ENCODE measurements around the gene ZDHHC9.

ZDHHC9 gene

GRCh38 chrX:129825746-129826505 is 17.8 kb downstream of the ZDHHC9 start:
- no peak for DNase-seq (ENCODE audit: low read depth, low spot score)
- H3K4me3 ChIP-seq (ENCODE audit: low read length) = no peak overlapping the region

DNA sequence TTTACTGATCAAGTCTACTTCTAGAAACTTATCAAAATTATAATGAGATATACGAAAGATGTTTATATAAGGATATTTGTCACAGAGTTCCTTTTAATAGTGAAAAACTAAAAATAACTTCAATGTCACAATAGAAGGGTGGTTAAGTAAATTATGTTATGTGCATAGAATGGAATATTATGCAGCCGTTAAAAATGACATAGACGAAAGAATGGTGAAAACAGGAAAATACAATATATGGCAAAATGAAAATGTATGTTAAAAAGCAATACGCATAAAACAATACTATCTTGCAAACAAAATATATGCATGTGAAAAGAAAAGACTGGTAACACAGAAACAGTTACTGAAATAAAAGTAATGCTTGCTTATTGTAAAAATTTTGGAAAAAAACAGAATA is 19.1 kb downstream of the ZDHHC9 start:
- H3K4me3 ChIP-seq (ENCODE audit: low read length) = no peak overlapping the region
- DNase-seq (ENCODE audit: low read depth, low spot score) = no peak

- no peak overlapping the region for H3K4me3 ChIP-seq (ENCODE audit: low read length)
These were observed 20.2 kb downstream of the ZDHHC9 start for GRCh38 chrX:129823522-129823921.

DNA sequence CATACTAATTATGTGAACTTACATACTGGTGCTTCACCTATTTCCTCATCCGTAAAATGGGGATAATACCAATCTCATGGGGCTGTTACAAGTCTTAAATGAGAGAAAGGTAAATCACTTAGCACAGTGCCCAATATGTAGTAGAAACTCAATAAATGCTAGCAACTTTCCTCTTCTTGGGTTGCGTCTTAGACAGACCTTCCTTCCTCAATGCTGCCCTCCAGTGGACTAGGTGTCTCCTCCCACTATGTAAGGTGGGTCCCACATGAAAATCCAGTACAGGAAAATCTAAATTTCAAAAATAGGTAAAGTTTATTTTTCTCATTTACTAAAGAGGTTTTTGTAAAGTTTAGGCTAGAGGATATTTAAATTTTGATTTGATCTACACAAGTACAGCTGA is 20.6 kb downstream of the ZDHHC9 start:
- no peak overlapping the region for H3K4me3 ChIP-seq (ENCODE audit: low read length)
- peak; percentile 61 for DNase-seq (ENCODE audit: low read depth, low spot score)

More at GRCh38 chrX:129823522-129823921, 20.2 kb downstream of the ZDHHC9 start:
- DNase-seq (ENCODE audit: low read depth, low spot score) = no peak

GRCh38 chrX:129818123-129818522 is 25.6 kb downstream of the ZDHHC9 start:
- H3K4me3 ChIP-seq (ENCODE audit: low read length) = no peak overlapping the region
- no peak for DNase-seq (ENCODE audit: low read depth, low spot score)

- H3K4me3 ChIP-seq (ENCODE audit: low read length) = no peak overlapping the region
- DNase-seq (ENCODE audit: low read depth, low spot score) = no peak
These were observed 29.9 kb downstream of the ZDHHC9 start for GRCh38 chrX:129813662-129814368.

DNA sequence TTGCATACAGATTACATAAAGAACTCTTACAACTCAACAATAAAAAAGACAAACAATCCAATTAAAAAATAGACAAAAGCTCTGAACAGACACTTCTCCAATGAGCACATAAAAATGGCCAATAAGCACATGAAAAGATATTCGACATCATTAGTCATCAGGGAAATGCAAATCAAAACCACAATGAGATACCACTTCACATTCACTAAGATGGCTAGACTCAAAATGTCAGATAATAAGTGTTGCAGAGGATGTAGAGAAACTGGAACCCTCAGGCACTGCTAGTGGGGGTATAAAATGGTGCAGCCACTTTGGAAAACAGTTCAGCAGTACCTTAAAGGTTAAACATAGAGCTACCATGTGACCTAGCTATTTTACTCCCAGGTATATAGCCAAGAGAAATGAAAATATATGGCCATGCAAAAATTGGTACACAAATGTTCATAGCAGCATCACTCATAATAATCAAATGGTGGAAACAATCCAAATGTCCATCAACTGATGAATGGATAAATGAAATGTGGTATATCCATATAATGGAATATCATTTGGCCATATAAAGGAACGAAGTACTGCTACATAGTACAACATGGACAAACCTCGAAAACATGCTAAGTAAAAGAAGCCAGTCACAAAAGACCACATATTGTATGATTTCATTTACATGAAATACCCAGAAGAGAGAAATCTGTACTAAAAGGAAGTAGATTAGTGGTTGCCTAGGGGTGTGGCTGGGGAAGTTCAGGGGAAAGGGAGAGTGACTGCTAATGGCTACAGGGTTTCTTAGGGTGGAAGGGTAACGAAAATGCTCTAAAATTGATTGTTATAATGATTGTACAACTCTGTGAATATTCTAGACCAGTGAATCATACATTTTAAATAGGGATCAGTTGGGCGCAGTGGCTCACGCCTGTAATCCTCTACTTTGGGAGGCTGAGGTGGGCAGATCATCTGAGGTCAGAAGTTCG is 34.6 kb downstream of the ZDHHC9 start:
- DNase-seq (ENCODE audit: low read depth, low spot score) = no peak

DNA sequence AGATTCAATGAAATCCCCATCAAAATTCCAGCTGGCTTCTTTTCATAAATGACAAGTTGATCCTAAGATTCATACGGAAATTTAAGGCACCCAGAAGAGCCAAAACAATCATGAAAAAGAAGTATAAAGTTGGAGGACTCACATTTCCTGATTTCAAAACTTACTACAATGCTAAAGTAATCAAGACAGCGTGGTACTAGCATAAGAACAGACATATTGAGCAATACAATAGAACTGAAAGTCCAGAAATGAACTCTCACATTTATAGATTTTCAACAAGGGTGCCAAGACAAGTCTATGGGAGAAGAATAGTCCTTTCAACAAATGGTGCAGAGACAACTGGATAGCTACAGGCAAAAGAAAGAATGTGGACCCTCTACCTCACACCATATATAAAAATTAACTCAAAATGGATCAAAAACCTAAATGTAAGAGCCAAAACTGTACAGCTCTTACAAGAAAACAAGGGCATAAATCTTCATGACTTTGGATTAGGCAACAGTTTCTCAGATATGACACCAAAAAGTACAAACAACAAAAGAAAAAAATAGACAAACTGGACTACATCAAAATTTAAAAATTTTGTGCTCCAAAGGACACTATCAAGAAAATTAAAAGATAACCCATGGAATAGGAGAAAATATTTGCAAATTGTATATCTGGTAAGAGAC is 35.4 kb downstream of the ZDHHC9 start:
- DNase-seq (ENCODE audit: low read depth, low spot score) = no peak
- no peak overlapping the region for H3K4me3 ChIP-seq (ENCODE audit: low read length)

More for the DNA sequence above, 34.6 kb downstream of the ZDHHC9 start:
- H3K4me3 ChIP-seq (ENCODE audit: low read length) = no peak overlapping the region

DNA sequence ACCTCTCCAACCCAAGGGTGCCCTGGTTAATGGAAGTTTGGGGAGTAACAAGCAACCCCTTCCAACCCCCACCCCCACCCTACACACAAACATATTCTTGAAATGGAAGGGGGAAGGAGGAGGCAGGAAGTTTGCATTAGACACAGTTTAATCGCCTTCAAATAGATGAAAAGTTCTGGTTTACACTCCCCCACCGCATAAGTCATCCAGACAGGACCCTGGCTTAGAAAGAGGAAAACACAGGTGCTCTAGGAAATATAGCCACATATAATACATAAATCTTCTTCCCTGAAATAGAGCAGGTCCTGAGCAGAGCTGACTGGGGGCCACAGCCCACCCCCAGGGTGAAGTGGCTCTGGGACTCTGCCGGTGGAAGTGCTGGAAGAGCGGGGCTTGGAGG is 38.9 kb downstream of the ZDHHC9 start:
- H3K4me3 ChIP-seq (ENCODE audit: low read length) = no peak overlapping the region
- no peak for DNase-seq (ENCODE audit: low read depth, low spot score)

DNA sequence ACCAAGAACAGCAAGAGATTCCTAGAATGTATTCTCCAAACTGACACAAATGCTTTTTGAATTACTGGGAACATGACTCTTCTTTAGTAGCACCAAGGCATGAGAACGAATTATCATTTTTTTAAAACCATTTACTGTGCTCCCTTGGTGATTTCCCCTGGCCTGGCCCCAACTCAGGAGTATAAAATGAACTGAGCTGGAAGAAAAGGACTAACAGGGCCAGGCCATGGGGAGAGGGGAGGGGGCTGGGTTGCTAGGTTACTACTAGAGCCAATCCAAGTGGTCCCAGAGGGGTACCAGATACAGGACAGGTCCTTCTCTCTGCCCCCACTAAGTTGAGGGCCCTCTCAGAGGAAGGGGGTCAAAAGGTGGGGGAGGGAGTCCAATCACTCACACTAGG is 40.8 kb downstream of the ZDHHC9 start:
- DNase-seq (ENCODE audit: low read depth, low spot score) = no peak
- no peak overlapping the region for H3K4me3 ChIP-seq (ENCODE audit: low read length)

GRCh38 chrX:129800186-129800585 is 43.5 kb downstream of the ZDHHC9 start:
- no peak overlapping the region for H3K4me3 ChIP-seq (ENCODE audit: low read length)
- DNase-seq (ENCODE audit: low read depth, low spot score) = no peak

DNA sequence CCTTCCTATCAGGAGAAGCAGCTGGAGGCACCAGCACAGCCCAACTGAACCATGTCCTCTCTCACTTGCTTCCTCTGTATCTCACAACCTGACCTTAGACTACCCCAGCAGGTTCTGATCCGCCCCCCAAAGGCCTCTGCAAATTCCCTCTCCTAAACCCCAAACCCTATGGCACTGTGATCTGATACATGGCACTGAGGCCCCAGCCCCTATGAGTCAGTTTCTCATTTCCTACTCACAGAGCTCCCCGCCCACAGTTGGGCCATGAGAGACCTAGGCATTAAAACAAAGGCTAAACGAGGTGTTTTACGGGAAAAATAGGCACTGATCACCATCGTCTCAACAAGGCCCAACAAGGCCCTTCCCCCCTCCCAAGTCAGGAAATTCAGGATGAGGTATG is 44.8 kb downstream of the ZDHHC9 start:
- no peak for DNase-seq (ENCODE audit: low read depth, low spot score)
- H3K4me3 ChIP-seq (ENCODE audit: low read length) = no peak overlapping the region

GRCh38 chrX:129798456-129798855 is 45.2 kb downstream of the ZDHHC9 start:
- H3K4me3 ChIP-seq (ENCODE audit: low read length) = no peak overlapping the region

GRCh38 chrX:129797251-129797906 is 46.3 kb downstream of the ZDHHC9 start:
- no peak for DNase-seq (ENCODE audit: low read depth, low spot score)

More at GRCh38 chrX:129798456-129798855, 45.2 kb downstream of the ZDHHC9 start:
- DNase-seq (ENCODE audit: low read depth, low spot score) = no peak

DNA sequence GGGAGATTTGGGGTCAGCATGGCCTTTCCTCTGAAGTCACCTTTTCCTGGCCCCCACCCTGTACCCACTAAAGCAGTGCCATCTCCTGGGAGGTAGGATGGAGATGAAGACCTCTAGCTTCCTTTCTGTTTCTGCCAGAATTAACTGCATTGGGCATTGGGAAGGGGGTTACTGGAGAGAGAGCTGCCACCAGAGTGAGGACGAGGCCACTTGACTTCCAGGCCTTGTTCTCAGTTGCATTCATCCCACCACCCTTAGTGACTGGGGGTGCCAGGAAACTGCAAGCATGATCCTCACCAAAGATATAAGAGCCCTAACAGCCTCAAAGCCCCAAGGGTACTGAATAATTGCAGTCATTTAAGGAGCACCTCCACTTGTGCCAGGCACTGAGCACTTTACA is 48.1 kb downstream of the ZDHHC9 start:
- DNase-seq (ENCODE audit: low read depth, low spot score) = no peak
- H3K4me3 ChIP-seq (ENCODE audit: low read length) = no peak overlapping the region

More at GRCh38 chrX:129797251-129797906, 46.3 kb downstream of the ZDHHC9 start:
- H3K4me3 ChIP-seq (ENCODE audit: low read length) = no peak overlapping the region

DNA sequence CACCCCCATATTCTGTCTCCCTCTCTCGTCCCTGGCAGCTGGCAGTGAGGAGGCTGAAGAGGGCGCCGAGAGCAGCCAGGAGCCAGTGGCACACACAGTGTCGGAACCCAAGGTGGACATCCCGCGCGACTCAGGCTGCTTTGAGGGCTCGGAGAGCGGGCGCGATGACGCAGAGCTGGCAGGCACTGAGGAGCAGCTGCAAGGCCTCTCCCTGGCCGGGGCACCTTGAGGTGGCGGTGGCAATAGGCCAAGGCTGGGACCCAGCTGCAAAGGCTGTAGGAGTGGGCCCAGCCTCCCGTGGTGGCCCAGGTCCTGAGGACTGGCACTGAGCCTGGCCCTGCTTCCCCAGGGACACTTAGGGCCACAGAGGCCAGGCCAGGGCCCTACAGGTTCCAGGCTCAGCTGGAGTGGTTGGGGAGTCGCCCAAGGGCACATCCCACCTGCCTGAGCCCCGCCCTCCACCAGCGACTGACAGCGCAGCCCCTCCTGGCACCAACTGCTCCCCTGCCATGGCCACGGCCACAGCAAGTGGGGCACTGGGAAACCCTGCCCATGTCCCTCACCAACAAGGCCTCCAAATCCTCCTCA is 50.0 kb downstream of the ZDHHC9 start:
- DNase-seq (ENCODE audit: low read depth, low spot score) = no peak
- H3K4me3 ChIP-seq (ENCODE audit: low read length) = no peak overlapping the region

DNA sequence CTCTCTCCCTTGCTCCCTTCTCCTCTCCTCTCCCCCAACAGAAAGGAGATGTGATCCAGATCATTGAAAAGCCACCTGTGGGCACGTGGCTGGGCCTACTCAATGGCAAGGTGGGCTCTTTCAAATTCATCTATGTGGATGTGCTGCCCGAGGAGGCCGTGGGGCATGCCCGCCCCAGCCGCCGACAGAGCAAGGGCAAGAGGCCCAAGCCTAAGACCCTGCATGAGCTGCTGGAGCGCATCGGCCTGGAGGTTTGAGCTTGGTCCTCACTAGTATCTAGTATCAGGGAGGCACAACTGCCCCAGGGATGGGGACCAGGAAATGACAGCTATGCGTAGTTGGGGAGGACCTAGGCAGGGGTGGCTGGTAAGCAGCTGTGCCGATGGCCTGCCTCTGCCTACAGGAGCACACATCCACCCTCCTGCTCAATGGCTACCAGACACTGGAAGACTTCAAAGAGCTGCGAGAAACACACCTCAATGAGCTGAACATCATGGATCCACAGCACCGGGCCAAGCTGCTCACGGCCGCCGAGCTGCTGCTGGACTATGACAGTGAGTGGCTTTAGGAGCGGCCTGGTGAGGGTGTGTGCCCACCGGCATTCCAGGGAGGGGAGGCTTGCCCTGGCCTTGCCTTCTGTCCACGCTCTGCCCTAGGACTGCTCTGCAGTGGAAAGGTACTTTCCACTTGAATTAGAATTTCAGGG is 50.9 kb downstream of the ZDHHC9 start:
- no peak for DNase-seq (ENCODE audit: low read depth, low spot score)

More for the DNA sequence above, 50.9 kb downstream of the ZDHHC9 start:
- no peak overlapping the region for H3K4me3 ChIP-seq (ENCODE audit: low read length)

All from Jurkat, Clone E6-1 (cell line).